B cell (primary cell): ENCODE data around the gene CAPS. TPM values are rescaled to one million over a fixed set of nuclear protein-coding genes. Genes with fewer than 3 reads are reported as not detected.
"Not testable (repeated sequence)": the region's sequence is repeated elsewhere in the genome, so short reads cannot be mapped to it uniquely, and the experiment has no call there.

Experiments used
- ATAC-seq: fragments of 200-7000 bp; cut with Tn5 transposase; one replicate; pipeline ENCODE4 v1.10.0; 2021; ENCODE audit warnings: low read depth, mild to moderate bottlenecking, moderate number of reproducible peaks, moderate library complexity
- CTCF ChIA-PET: fragments of 350-600 bp; sonication (Branson Sonifier 250); formaldehyde crosslinking; loops from one replicate; lab custom pipeline; 2021; ENCODE audit warnings: antibody characterized with exemption, inconsistent platforms; lab: Charles Lee
- POLR2A ChIA-PET: fragments of 350-600 bp; sonication (Branson Sonifier 250); formaldehyde crosslinking; loops from one replicate; lab custom pipeline; 2021; ENCODE audit warnings: antibody characterized with exemption; lab: Charles Lee
- DNase-seq: peaks from one replicate; pipeline ENCODE4 v3.0.0; 2013
- H2AFZ ChIP-seq: 2 replicates; pipeline ENCODE4 v1.6.1; 2012; ENCODE audit warnings: mild to moderate bottlenecking, low read depth, low read length; ENCODE audit not compliant: insufficient read depth, poor library complexity, severe bottlenecking
- H3K27ac ChIP-seq, 2 donors: 1 replicate in 1 of 2; 2 replicates in 1 of 2; pipeline ENCODE4 v1.5.1; 2012 to 2013; ENCODE audit warnings: low read length in 2 of 2, mild to moderate bottlenecking in 2 of 2, moderate library complexity in 1 of 2
- H3K27me3 ChIP-seq, 4 experiments: fragments of 200-600 bp in 1 of 4; sonication (generic) in 1 of 4; replicated peaks in 1 of 4; 1 replicate in 2 of 4; 2 replicates in 2 of 4; pipeline versions ENCODE4 v1.6.1 to v1.7.0; 2013 to 2016; ENCODE audit warnings: low read length in 3 of 4, mild to moderate bottlenecking in 2 of 4, mixed read lengths in 1 of 4, moderate library complexity in 1 of 4; ENCODE audit not compliant: insufficient read depth in 4 of 4, control insufficient read depth in 3 of 4; ENCODE audit errors: control extremely low read depth in 1 of 4
- H3K36me3 ChIP-seq, 2 experiments: replicated peaks in 1 of 2; 1 replicate in 1 of 2; 2 replicates in 1 of 2; pipeline versions ENCODE4 v1.6.1 to v1.7.1; 2013; ENCODE audit warnings: low read length in 1 of 2; ENCODE audit not compliant: insufficient read depth in 2 of 2, control insufficient read depth in 1 of 2; ENCODE audit errors: control extremely low read depth in 1 of 2, extremely low read depth in 1 of 2
- H3K4me1 ChIP-seq, 2 donors: fragments of 200-600 bp in 1 of 2; sonication (generic) in 1 of 2; 1 replicate in 1 of 2; 2 replicates in 1 of 2; pipeline versions ENCODE4 v1.5.1 to v1.6.1; 2013 to 2017; ENCODE audit warnings: low read length in 2 of 2; ENCODE audit not compliant: control insufficient read depth in 2 of 2, insufficient read depth in 2 of 2
- H3K4me2 ChIP-seq: replicated peaks from 2 replicates; pipeline ENCODE3; 2012; ENCODE audit warnings: mild to moderate bottlenecking, low read depth, low read length; ENCODE audit not compliant: poor library complexity, severe bottlenecking
- H3K4me3 ChIP-seq, 5 experiments: fragments of 200-600 bp in 1 of 5; sonication (generic) in 1 of 5; 1 replicate in 3 of 5; 2 replicates in 2 of 5; pipeline versions ENCODE4 v1.5.1 to v1.7.0; 2011 to 2016; ENCODE audit warnings: low read length in 4 of 5, mild to moderate bottlenecking in 4 of 5, low read depth in 2 of 5, control low read depth in 1 of 5, moderate library complexity in 1 of 5; ENCODE audit not compliant: insufficient read depth in 1 of 5; ENCODE audit errors: control extremely low read depth in 1 of 5, extremely low read depth in 1 of 5
- H3K79me2 ChIP-seq: fragments of 200-600 bp; sonication (generic); one replicate; pipeline ENCODE4 v1.6.0; 2016; ENCODE audit warnings: low read length; ENCODE audit not compliant: control insufficient read depth, insufficient read depth
- H3K9ac ChIP-seq: fragments of 200-600 bp; sonication (generic); 2 replicates; pipeline ENCODE4 v1.6.1; 2017; ENCODE audit warnings: mild to moderate bottlenecking, low read length, moderate library complexity
- H3K9me3 ChIP-seq, 3 donors: one replicate each; pipeline versions ENCODE4 v1.6.1 to v1.7.1; 2013; ENCODE audit warnings: low read length in 2 of 3; ENCODE audit not compliant: control insufficient read depth in 2 of 3, insufficient read depth in 1 of 3; ENCODE audit errors: control extremely low read depth in 1 of 3
- H4K20me1 ChIP-seq: 2 replicates; pipeline ENCODE4 v1.6.0; 2012; ENCODE audit warnings: mild to moderate bottlenecking, low read length; ENCODE audit not compliant: insufficient read depth, control insufficient read depth, poor library complexity, severe bottlenecking
- H3K27ac Mint-ChIP-seq: one replicate; pipeline ENCODE4 v1.8.0; 2021; ENCODE audit warnings: mixed read lengths
- H3K27me3 Mint-ChIP-seq: one replicate; pipeline ENCODE4 v1.8.0; 2021; ENCODE audit warnings: mixed read lengths
- H3K4me1 Mint-ChIP-seq: one replicate; pipeline ENCODE4 v1.8.0; 2021; ENCODE audit warnings: mixed read lengths
- H3K4me3 Mint-ChIP-seq: one replicate; pipeline ENCODE4 v1.8.0; 2021; ENCODE audit warnings: mixed read lengths
- H3K9me3 Mint-ChIP-seq: one replicate; pipeline ENCODE4 v1.8.0; 2022; ENCODE audit warnings: mixed read lengths; ENCODE audit not compliant: insufficient read depth
- WGBS: methylation state at CpG from one replicate; pipeline ENCODE4 v1.1.5; 2013; ENCODE audit warnings: missing lambda C conversion rate; ENCODE audit not compliant: insufficient coverage; 5-methylcytosine and 5-hydroxymethylcytosine counted together
- intact Hi-C: fragments of 100-400 bp; cut with micrococcal nuclease; formaldehyde crosslinking; loops from one replicate; pipeline ENCODE4 v1.10.0; 2022
- polyA plus RNA-seq: library from polyadenylated mRNA; depleted of rRNA; stranded (reverse); fragments of >200 nt; gene quantifications from 2 replicates; pipeline ENCODE4 v1.2.3, GENCODE V29; 2012
- total RNA-seq, 2 donors: library from RNA; stranded (reverse); fragments of 120-200 nt in 1 of 2; gene quantifications; 1 replicate in 1 of 2; 2 replicates in 1 of 2; pipeline versions ENCODE4 v1.2.3 to v1.2.4, GENCODE V29; 2013 to 2022

Gene CAPS
- total and polyA plus RNA-seq, 2 donors (not counting 1 experiment from before 2014, with no cell fraction given), result 40.0 to 65.7 TPM

GRCh38 chr19:5883157-5883873 lies 30.7 kb upstream of the CAPS start:
- intact Hi-C loops, CTCF ChIA-PET, H3K27ac ChIP-seq, POLR2A ChIA-PET, H3K27ac Mint-ChIP-seq, H3K4me3 ChIP-seq, H3K4me1 Mint-ChIP-seq, H3K4me2 ChIP-seq, H3K79me2 ChIP-seq, H3K9me3 ChIP-seq, ATAC-seq, H3K9me3 Mint-ChIP-seq, DNase-seq, H3K36me3 ChIP-seq, H3K4me3 Mint-ChIP-seq, H4K20me1 ChIP-seq, H3K9ac ChIP-seq, H3K4me1 ChIP-seq, H2AFZ ChIP-seq: not testable (repeated sequence)
- H3K27me3 Mint-ChIP-seq, result peaks cover 16% of the 10 kb centered on the region
- peaks cover 0 to 14% (median 0%) of the 10 kb centered on the region in 4 experiments for H3K27me3 ChIP-seq
- 87% methylated on average over 3 of the region's 13 CpGs for WGBS

DNA sequence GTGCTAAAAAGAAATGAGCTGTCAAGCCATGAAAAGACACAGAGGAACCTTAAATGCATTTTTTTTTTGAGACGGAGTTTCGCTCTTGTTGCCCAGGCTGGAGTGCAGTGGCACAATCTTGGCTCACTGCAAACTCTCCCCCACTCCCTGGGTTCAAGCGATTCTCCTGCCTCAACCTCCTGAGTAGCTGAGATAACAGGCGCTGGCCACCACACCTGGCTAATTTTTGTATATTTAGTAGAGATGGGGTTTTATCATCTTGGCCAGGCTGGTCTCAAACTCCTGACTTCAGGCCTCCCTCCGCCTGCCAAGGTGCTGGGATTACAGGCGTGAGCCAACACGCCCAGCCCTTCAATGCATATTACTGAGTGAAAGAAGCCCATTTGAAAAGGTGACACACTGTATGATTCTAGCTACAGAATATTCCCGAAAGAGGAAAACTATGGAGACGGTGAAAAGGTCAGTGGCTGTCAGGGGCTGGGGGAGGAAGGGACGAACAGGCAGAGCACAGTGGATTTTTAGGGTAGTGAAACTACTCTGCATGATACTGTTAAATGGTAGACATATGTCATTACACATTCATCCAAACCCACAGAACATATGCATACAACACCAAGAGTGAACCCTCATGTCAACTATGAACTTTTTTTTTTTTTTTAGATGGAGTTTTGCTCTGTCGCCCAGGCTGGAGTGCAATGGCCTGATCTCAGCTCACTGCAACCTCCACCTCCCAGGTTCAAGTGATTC lies 29.8 kb upstream of the CAPS start:
- H3K27ac Mint-ChIP-seq, POLR2A ChIA-PET, H2AFZ ChIP-seq, H3K9ac ChIP-seq, H3K4me2 ChIP-seq, ATAC-seq, H3K9me3 ChIP-seq, H3K27ac ChIP-seq, DNase-seq, H3K36me3 ChIP-seq, H3K4me3 Mint-ChIP-seq, H3K4me1 Mint-ChIP-seq, H3K79me2 ChIP-seq, intact Hi-C loops, H3K4me3 ChIP-seq, H4K20me1 ChIP-seq, CTCF ChIA-PET, H3K9me3 Mint-ChIP-seq, H3K4me1 ChIP-seq: not testable (repeated sequence)
- peaks cover 0 to 15% (median 0%) of the 10 kb centered on the region in 4 experiments for H3K27me3 ChIP-seq
- 86% methylated on average over 5 of the region's 11 CpGs for WGBS
- peaks cover 17% of the 10 kb centered on the region for H3K27me3 Mint-ChIP-seq
